Upper lobe of left lung (tissue), 4 donors: Measurements from ENCODE around the gene CHMP6.

Experiments used
- CTCF ChIP-seq, 6 experiments: fragments of 450-650 bp in 4 of 6; fragments of 200-600 bp in 2 of 6; sonication (generic) in 2 of 6; IDR thresholded peaks; one replicate each; pipeline ENCODE4 v1.5.1; 2016 to 2019; ENCODE audit warnings: antibody characterized with exemption in 6 of 6
- POLR2A ChIP-seq, 4 donors: fragments of 450-650 bp; IDR thresholded peaks; one replicate each; pipeline ENCODE4 v1.5.1; 2016 to 2017; ENCODE audit warnings: antibody characterized with exemption in 4 of 4, mild to moderate bottlenecking in 2 of 4
- POLR2AphosphoS5 ChIP-seq, 2 donors: sonication (generic); formaldehyde crosslinking; IDR thresholded peaks; one replicate each; pipeline ENCODE4 v1.5.1; 2017; ENCODE audit warnings: antibody characterized with exemption in 2 of 2

GRCh38 chr17:80944326-80944725 lies 47.3 kb upstream of the CHMP6 start:
- TF ChIP-seq POLR2A (IDR thresholded peaks at IDR 0.05) (no peak), CTCF (IDR thresholded peaks at IDR 0.05) (no peak), POLR2AphosphoS5 (IDR thresholded peaks at IDR 0.05) (no peak)
